Measurements from ENCODE around the gene CDKN2D.
A peak's percentile ranks its signal among the peaks of the same experiment; 100 is the strongest.
"Not testable (repeated sequence)": the region's sequence is repeated elsewhere in the genome, so short reads cannot be mapped to it uniquely, and the experiment has no call there.

CDKN2D gene

DNA sequence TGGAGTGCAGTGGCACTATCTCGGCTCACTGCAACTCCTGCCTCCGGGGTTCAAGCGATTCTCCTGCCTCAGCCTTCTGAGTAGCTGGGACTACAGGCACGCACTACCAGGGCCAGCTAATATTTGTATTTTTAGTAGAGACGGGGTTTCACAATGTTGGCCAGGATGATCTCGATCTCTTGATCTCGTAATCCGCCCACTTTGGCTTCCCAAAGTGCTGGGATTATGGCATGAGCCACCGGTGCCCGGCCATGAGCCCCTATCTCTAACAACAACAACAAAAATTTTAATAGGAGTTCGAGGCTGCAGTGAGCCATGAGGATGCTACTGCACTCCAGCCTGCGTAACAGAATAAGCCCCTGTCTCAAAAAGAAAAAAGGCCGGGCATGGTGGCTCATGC, 13.3 kb upstream of the CDKN2D start:
- no peak for DNase-seq (ENCODE audit: extremely low read depth in 1 of 2, low read depth in 1 of 2)

DNA sequence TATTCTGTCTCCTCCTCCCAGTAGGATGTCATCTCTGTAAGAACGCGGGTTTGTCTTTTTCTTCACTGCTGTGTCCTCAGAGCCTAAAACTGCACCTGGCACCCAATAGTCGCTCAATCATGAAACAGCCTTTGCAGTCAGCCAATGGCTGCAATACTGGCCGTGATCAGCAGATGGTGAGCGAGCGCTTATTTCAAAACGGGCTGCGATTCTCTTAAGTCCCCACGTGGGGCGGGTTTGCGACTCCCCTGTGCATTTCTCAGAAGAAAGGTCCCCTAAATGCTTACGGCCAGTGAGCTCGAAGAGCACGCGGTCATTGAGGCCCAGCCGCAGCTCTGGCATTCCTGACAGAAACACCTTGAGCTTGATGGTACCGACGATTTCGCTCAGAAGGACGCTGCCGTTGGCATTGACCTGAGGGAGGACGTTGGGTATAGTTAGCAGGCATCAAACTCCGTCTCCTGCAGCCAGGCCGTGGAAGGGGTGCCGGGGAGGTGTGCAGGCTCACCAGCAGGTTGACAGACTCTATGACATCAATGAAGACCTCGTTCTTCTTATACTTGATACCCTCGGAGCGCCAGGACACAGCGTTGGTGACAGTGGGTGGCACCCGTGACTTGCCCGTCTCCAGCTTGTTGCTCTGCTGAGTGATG, 12.3 kb upstream of the CDKN2D start:
- peak in 1 of 2 donors; percentile 83 for DNase-seq (ENCODE audit: extremely low read depth in 1 of 2, low read depth in 1 of 2)

DNA sequence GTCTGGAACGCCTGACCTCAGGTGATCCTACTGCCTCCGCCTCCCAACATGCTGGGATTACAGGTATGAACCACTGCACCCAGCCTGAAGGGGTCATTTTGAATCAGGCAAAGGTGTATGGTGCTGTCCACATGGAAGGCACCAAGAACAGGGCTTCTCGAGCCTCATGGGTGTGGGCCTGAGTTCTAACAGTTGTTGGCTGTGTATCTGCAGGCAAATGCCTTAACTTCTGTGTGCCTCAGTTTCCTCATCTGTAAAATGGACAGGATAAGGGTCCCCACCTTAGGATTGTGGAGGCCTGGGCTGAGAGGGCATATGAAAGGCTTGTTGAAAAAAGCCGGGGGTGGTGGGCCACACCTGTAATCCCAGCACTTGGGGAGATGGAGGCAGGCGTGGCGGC, 9.2 kb upstream of the CDKN2D start:
- DNase-seq (ENCODE audit: extremely low read depth in 1 of 2, low read depth in 1 of 2) = no peak

DNA sequence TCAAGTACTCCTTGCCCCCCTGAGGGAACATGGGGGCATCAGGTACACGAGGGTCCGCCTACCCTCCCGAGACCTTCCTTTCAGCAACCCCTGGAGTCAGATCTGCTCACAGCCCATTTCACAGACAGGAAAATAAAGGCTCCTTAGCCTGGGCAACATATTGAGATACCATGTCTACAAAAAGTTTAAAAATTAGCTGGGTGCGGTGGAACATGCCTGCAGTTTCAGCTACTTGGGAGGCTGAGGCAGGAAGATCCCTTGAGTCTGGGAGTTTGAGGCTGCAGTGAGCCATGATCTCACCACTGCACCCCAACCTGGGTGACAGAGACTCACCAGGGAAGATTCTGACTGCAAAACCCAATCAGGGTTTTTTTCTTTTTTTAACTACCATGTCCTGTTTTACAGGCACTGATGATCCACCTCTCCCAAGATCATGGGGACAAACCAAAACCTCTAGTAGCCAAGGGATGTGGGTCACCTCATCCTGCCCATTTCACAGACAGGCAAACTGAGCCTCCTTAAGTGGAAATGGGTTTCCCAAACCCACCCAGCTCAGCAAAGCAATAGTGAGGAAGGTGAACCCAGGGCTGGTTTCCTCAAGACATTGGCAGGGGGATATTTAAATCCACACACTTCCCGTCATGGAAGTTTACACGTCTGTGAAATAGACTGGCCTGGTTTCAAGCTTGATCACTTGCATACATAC, 6.4 kb upstream of the CDKN2D start:
- DNase-seq (ENCODE audit: extremely low read depth in 1 of 2, low read depth in 1 of 2) = no peak

DNA sequence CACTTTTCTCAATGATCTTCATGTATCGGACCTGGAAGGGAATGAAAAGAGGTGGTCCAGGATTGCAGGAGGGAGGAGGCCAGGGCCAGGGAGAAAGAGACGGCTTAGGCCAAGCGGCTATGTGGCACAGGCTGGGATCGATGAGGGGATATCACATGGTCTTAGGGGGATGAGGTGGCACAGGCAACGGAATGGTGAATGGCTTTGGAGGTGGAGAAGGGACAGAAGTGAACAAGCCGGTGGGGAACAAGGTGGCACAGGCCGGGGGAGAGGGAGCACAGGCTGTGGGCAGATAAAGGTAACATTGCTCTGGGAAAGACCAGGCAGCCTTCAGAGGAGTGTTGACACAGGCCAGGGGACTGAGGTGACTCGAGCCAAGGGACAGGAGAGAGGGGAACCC, 5.7 kb upstream of the CDKN2D start:
- no peak for DNase-seq (ENCODE audit: extremely low read depth in 1 of 2, low read depth in 1 of 2)

DNA sequence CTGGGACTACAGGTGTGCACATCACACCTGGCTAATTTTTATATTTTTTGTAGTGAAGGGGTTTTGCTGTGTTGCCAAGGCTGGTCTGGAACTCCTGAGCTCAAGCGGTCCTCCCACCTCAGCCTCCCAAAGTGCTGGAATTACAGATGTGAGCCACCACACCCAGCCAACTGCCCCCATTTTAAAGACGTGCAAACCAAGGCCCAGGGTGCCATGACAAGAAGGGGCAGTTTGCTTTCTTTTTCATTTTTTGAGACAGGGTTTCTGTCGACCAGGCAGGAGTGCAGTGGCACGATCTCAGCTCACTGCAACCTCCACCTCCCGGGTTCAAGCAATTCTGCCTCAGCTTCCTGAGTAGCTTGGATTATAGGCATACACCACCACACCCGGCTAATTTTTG, 5.0 kb upstream of the CDKN2D start:
- DNase-seq (ENCODE audit: extremely low read depth in 1 of 2, low read depth in 1 of 2) = not testable (repeated sequence)

DNA sequence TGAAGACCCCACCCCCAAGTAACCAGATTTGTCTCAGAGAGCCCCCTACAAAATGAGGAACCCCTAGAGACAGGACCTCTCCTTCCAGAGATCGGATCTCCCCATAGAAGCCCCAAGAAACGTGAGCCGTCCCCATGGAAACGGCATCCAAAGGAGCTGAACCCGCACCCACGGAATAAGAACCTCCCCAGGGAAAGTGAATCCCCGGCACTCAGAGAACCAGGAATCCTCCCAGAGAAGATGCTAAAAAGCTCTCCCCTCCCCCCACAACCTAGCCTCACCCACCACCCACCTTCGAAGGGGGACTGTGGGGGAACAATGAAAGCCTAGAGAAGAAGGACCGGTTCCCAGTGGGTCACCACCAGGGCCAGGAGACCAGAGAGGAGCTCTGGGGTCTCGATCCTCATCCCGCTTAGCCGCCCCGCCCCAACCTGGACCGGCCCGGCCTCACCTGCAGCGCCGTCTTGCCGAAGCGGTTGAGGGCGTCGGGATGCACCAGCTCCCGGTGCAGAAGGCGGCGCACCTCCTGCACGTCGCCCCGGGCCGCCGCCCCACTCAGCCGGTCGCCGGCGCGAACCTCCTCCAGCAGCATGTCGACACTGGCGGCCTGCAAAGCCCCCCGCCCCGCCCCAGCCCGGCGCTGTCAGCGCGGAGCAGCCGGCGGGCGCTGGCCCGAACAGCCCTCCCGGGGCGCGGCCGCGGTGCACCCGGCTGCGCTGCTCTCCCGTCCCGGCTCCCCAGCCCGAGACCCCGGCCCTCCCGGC, 535 bp downstream of the CDKN2D start:
- DNase-seq (ENCODE audit: extremely low read depth in 1 of 2, low read depth in 1 of 2) = no peak

DNA sequence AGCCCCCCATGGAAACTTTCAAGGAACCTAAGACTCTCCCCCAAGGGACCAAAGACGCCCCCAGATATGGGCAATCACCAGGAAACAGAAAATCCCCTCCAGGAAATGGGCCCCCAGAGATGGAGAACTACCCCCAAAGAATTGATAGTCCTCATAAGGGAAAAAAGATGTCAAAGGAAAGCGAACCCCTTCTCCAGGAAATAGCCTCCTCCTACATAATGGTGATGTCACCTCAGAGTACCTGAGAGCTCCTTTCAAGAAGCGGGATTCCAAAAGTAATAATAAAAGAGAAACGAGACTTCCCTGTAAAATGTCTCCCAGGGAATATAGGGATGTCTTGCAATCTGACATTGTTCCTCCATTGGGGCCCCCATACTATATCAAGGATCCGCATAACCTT, 1.1 kb downstream of the CDKN2D start:
- no peak for DNase-seq (ENCODE audit: extremely low read depth in 1 of 2, low read depth in 1 of 2)

DNA sequence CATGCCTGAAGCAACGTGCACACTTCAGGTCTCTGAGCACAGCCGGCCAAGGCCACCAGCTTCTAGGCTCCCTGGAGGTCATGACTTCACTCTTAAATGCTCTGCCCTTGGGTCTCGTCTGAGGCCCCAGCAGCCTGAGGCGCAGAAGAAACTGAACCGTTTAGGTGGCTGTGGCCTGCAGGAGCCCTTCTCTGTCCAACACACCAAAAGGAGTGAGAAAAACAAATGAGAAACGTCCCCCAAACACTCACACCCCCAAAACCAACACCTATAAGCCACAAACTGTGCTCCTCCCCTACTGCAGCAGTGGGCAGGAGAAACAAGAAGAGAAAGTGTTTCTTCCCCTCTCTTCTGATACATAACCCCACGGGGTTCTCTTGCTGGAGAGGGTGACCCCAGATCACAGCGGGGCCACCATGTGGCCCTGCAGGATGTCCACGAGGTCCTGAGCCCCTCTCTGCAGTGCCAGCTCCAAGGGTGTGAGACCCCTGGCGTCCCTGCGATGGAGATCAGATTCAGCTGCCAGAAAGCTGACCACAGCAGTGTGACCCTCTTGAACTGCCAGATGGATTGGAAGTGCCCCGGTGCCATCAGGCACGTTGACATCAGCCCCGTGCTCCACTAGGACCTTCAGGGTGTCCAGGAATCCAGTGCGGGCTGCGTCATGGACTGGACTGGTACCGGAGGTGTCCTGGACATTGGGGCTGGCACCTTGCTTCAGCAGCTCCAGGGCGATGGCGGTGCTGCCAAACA, 1.9 kb downstream of the CDKN2D start:
- DNase-seq (ENCODE audit: extremely low read depth in 1 of 2, low read depth in 1 of 2) = peak in 1 of 2 donors; percentile 63

DNA sequence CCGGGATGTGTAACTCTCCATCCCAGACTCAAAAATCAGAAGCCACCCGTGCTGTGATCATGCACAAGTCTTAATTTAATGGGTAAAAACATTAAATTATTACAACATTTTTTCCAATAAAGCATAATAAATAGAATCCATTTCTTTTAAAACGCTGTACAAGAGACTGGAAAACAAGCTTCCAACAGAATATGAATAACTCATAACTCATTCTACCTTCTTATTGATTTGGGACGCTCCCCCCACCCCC, 2.4 kb downstream of the CDKN2D start:
- DNase-seq (ENCODE audit: extremely low read depth in 1 of 2, low read depth in 1 of 2) = no peak

DNA sequence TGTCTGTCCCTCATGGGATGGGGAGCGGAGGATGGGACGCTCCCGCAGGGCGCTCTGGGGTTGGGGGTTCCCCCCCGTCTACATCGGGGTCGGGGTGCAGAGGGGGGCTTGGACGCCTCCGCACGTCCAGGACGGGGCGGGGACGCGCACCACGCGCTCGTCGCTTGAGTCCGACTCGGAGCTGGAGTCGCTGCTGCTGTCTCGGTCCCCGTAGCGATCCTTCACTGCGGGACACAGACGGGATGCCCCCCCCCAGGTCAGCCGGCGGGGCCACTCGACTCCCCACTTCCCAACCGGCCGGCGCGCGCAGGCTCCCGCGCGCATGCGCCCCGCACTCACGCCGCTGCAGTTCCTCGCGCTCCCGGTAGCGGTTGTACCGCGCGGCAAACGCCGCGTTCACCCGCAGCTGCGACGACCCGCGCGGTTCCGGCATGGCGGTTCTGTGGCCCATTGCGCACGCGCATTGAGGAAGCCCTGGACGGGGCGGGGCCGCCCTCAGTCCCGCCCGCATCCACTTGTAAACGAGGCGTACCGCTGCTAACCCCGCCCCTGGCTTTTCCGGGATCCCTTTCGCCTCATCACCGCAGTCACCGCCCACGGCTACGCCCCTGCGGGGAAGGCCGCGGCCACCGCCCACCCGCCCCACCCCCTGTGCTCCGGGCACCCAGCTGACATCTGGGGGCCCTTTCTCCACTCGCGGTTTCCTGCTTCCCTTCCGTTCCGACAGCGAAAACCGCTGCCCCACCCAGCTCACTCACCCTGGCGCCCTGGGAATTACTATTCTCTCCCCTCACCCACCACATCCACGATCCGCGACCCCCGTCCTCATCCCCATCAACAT, 3.0 kb downstream of the CDKN2D start, which contains the start of gene KRI1:
TSS of gene KRI1 (minus strand) at position 444 of the 841 bp plus-strand sequence. CDS start at position 433, 11 bp downstream.
- DNase-seq (ENCODE audit: extremely low read depth in 1 of 2, low read depth in 1 of 2) = peak; percentile 98 to 99

DNA sequence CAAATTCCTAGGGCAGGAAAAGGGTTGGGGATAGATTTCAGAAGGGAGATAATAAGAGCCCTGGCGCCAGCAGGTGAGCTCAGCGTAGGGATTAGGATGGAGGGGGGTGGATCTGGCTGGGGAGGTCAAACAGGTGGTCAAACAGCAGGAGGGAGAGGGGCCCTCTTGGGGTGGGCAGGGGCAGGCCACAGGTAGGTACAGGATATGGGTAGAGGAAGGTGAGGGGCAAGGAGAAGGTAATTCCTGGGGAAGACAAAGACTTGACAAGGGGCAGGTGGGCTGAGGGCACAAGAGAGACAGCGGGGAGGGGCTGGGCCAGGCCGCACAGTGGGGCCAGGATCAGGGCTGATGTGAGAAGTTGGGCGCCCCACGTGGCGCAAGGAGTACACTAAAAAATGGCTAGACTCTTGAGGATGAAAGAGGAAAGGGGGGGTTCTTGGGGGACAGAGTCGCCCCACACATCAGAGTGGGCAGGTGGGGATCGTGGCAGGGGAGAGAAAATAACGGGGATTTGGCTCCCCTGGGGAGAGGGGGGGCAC, 3.7 kb downstream of the CDKN2D start:
- DNase-seq (ENCODE audit: extremely low read depth in 1 of 2, low read depth in 1 of 2) = peak in 1 of 2 donors; percentile 47

DNA sequence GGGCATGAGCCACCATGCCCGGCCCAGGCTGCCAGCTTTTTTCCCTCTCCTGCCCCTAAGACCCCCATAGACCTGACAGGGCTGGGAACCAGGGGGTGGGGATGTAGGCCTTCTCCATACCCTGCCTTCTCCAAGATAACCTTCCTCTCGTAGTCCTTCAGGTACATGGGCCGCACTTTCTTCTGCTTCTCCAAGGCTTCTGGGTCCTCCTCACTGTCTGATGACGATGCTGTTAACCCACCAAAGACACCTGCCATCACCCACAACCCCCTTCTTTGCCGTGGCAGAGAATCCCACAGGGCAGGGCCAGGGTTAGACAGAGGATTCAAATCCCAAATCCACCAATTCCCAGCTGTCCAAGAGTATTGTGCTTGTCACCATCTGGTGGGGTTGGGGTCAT, 6.2 kb downstream of the CDKN2D start:
- no peak for DNase-seq (ENCODE audit: extremely low read depth in 1 of 2, low read depth in 1 of 2)

DNA sequence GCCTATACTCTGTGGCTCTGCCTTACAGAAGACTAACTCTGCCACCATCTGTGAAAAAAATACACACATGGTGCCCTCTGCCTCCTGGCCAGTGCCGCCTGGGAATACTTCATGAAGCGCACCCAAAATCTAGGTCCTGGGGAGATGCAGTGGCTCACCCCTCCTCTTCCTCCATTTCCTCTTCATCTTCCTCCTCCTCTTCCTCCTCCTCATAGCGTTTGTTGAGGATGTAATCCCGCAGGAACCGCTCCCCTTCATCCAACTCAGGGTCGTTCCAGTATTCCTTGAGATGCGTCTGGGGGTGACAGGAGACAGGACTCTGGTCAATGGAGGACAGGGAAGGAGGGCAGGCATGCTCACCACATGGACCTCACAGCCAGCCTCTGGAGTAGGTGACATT, 8.6 kb downstream of the CDKN2D start:
- DNase-seq (ENCODE audit: extremely low read depth in 1 of 2, low read depth in 1 of 2) = no peak

DNA sequence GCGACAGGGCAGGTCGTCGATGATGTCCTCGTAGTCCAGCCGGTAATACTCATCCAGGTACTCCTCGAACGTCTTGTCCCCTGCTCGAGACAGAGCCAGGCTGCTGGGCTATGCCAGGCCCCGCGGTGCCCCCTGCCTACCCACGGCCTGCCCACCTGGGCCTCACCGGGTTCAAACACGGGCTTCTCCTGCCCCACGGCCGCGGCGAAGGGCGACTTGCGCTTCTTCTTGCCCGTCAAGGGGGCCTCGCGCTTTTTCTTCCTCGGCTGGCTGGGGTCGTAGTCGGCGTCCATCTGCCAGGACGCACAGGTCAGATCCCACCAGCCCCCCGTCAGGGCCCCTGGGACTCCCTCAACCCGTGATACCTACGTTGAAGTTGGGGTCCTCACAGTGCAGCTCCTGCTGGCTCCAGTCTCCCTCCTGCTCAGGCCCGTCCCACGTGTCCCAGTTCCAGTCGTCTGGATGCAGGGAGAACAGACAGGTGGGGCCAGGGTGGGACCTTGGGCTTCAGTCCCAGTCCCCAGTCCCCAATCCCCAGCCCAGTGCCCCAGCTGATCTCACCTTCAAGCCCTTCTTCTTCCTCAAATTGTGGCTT, 11.1 kb downstream of the CDKN2D start:
- DNase-seq (ENCODE audit: extremely low read depth in 1 of 2, low read depth in 1 of 2) = no peak

DNA sequence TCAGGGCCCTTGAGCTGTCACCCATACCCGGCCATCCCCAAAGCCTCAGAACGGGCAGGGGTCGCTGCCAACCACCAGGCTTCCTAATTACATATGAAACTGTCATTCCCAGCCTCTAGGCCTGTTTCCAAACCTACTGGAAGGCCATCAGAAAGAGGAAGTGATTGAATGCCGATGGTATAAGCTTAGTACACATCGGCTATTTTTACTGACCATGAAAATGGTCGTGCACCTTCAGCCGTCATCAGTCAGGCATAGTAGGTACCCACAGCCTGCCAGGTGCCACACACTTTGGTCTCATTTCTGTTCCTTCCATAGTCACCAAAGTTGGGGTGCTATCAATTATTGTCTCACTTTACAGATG, 13.2 kb downstream of the CDKN2D start:
- no peak for DNase-seq (ENCODE audit: extremely low read depth in 1 of 2, low read depth in 1 of 2)

DNA sequence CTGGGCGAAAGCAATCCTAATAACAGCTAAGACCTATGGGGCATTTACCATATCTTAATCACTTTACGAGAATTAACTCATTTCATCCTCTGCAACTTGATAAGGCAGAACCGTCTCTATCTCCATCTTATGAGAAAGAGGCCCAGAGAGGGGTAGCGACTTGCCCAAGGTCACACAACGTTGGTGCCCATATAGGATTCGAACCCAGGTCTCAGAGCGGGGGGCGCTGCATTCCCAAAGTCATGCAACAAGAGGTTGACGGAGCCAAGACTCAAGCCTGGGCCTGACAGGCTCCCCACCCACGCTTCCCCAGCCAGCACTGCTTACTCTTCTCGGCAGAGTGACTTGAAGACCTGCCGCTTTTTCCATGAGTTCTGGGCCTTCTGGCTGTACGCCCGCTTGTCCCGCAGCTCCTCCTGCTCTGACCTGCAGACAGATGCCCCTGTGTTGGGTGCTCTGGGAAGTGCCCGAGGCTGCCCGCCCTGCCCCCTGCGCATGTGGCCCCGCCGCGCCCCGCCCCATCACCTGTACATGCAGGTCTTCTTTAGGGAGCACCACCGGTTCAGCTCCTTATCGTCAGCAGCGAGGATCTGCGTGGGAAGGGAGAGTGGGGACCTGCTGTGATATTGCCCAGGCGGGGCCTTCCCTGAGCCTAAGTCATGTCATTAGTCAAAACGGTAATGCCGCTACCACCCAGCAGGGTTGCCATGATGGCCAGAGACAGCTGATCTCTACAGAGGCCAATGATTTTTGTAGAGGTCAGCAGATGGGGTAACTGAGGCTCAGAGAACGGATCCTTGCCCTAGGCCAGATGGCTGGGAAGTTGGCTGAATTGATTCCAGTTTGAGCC, 13.8 kb downstream of the CDKN2D start:
- DNase-seq (ENCODE audit: extremely low read depth in 1 of 2, low read depth in 1 of 2) = no peak

DNA sequence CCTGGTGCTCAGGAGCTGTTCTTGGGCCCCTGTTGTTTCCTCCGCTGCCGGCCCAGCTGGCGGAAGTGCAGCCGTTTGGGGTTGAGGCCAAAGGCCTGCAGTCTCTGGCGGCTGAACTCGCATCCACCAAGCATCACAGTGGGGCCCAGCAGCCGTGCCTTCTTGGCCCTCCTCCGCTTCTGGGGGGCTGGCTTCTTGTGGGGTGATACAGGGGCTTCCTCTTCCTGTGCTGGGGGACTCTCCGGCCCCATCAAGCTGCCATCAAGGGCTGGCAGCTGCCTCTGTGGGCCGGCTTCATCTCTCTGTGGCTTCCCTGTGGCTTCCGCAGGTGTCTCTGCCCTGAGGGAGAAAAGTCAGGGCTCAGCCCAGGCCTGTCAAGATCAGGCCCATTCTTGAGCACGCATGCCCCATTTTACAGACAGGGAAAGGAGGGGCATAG, 14.8 kb downstream of the CDKN2D start:
- peak; percentile 48 to 71 for DNase-seq (ENCODE audit: extremely low read depth in 1 of 2, low read depth in 1 of 2)

DNA sequence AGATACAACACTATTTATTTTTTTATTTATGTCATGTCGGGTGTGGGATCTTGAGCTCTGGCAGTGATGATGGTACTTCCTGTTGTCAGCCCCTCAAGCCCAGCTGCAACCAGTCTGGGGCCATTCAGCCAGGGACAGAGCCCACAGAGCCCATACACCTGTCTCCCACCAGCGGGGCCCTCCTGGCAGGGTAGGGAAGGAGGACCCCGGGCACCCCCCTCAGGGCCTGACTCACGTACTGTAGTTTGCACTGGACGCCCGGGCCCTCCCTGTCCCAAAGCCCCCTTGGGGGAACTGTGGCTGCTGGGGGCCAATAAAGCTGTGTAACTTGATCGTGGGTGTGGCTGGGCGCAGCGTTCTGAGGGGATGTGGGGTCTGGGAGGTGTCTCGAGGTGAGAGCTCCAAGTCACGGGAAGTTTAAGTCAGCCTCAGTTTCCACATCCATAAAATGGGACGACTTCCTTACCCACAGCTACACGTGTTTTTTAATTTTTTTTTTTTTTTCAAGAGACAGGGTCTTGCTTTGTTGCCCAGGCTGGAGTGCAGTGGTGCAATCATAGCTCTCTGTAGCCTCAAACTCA, 15.6 kb downstream of the CDKN2D start:
- no peak for DNase-seq (ENCODE audit: extremely low read depth in 1 of 2, low read depth in 1 of 2)

Measured in stimulated activated CD8-positive, alpha-beta memory T cell treated with anti-CD3 and anti-CD28 coated beads, Interleukin-7, amount 100 ng/mL, for 48 hours (primary cell).